HepG2 (cell line): ENCODE measurements around the gene TRPC3. TPM values are rescaled to one million over a fixed set of nuclear protein-coding genes. Genes with fewer than 3 reads are reported as not detected.
A peak's percentile ranks its signal among the peaks of the same experiment; 100 is the strongest.

Source experiments
- E2F5 ChIP-seq: sonication (generic); formaldehyde crosslinking; conservative IDR thresholded peaks from 2 replicates; pipeline ENCODE4 v1.4.0; 2020; ENCODE audit warnings: missing genetic modification reagents
- FOXM1 ChIP-seq: sonication (generic); formaldehyde crosslinking; IDR thresholded peaks from 2 replicates; pipeline ENCODE4 v1.5.0; 2020; ENCODE audit warnings: missing genetic modification reagents
- HMGXB4 ChIP-seq, 2 experiments: sonication (generic) in 1 of 2; formaldehyde crosslinking in 1 of 2; IDR thresholded peaks; 2 replicates each; pipeline versions ENCODE4 v1.4.0 to v1.6.1; 2018 to 2020; ENCODE audit warnings: missing genetic modification reagents in 2 of 2, borderline replicate concordance in 1 of 2, low read depth in 1 of 2, mild to moderate bottlenecking in 1 of 2, missing biosample characterization in 1 of 2
- HNF1B ChIP-seq: sonication (generic); formaldehyde crosslinking; IDR thresholded peaks from 2 replicates; pipeline ENCODE4 v1.5.1; 2020; ENCODE audit warnings: mild to moderate bottlenecking, moderate library complexity, missing genetic modification reagents
- KLF15 ChIP-seq: sonication (generic); formaldehyde crosslinking; IDR thresholded peaks from 2 replicates; pipeline ENCODE4 v1.8.1; 2023; ENCODE audit warnings: borderline replicate concordance, mild to moderate bottlenecking, inconsistent platforms, missing genetic modification reagents, mixed read lengths
- MNT ChIP-seq: fragments of 450-650 bp; IDR thresholded peaks from 2 replicates; pipeline ENCODE4 v1.6.1; 2016
- MTF1 ChIP-seq: sonication (generic); formaldehyde crosslinking; IDR thresholded peaks from 2 replicates; pipeline ENCODE4 v1.5.0; 2020; ENCODE audit warnings: missing genetic modification reagents
- NFYC ChIP-seq: IDR thresholded peaks from 2 replicates; pipeline ENCODE4 v1.6.1; 2016; ENCODE audit warnings: missing genetic modification reagents, missing compliant biosample characterization
- PREB ChIP-seq: sonication (generic); formaldehyde crosslinking; IDR thresholded peaks from 2 replicates; pipeline ENCODE4 v1.4.0; 2020; ENCODE audit warnings: missing genetic modification reagents
- SALL2 ChIP-seq: sonication (generic); formaldehyde crosslinking; IDR thresholded peaks from 2 replicates; pipeline ENCODE4 v1.8.1; 2023; ENCODE audit warnings: mild to moderate bottlenecking, missing genetic modification reagents, inconsistent platforms
- SMAD1 ChIP-seq: sonication (generic); formaldehyde crosslinking; IDR thresholded peaks from 2 replicates; pipeline ENCODE4 v1.4.0; 2020; ENCODE audit warnings: missing genetic modification reagents, low read depth, mild to moderate bottlenecking, borderline replicate concordance
- SP1 ChIP-seq, 2 experiments: fragments of 450-650 bp in 1 of 2; sonication (generic) in 1 of 2; formaldehyde crosslinking in 1 of 2; IDR thresholded peaks; 2 replicates each; pipeline versions ENCODE4 v1.4.0 to v1.6.1; 2016 to 2020; ENCODE audit warnings: missing genetic modification reagents in 1 of 2
- SSRP1 ChIP-seq: IDR thresholded peaks from 2 replicates; pipeline ENCODE4 v1.6.1; 2016; ENCODE audit warnings: control low read depth
- ZBTB21 ChIP-seq: sonication (generic); formaldehyde crosslinking; IDR thresholded peaks from 2 replicates; pipeline ENCODE4 v1.4.0; 2020; ENCODE audit warnings: missing genetic modification reagents
- ZFP82 ChIP-seq: sonication (generic); formaldehyde crosslinking; IDR thresholded peaks from 2 replicates; pipeline ENCODE4 v1.5.1; 2020; ENCODE audit warnings: mild to moderate bottlenecking, missing genetic modification reagents, borderline replicate concordance
- ZMYM4 ChIP-seq: sonication (generic); formaldehyde crosslinking; IDR thresholded peaks from 2 replicates; pipeline ENCODE4 v1.8.1; 2023; ENCODE audit warnings: mild to moderate bottlenecking, missing genetic modification reagents
- ZNF12 ChIP-seq: sonication (generic); formaldehyde crosslinking; IDR thresholded peaks from 2 replicates; pipeline ENCODE4 v1.5.0; 2020; ENCODE audit warnings: missing genetic modification reagents
- ZNF124 ChIP-seq: sonication (generic); formaldehyde crosslinking; IDR thresholded peaks from 2 replicates; pipeline ENCODE4 v1.4.0; 2020; ENCODE audit warnings: missing genetic modification reagents
- ZNF446 ChIP-seq: sonication (generic); formaldehyde crosslinking; IDR thresholded peaks from 2 replicates; pipeline ENCODE4 v1.5.0; 2020; ENCODE audit warnings: mild to moderate bottlenecking, missing genetic modification reagents
- ZNF670 ChIP-seq: sonication (generic); formaldehyde crosslinking; IDR thresholded peaks from 2 replicates; pipeline ENCODE4 v1.8.0; 2022; ENCODE audit warnings: mild to moderate bottlenecking, missing genetic modification reagents, borderline replicate concordance
- ZNF7 ChIP-seq: IDR thresholded peaks from 2 replicates; pipeline ENCODE4 v1.6.1; 2016; ENCODE audit warnings: missing biosample characterization, missing genetic modification reagents
- polyA plus RNA-seq, 8 experiments: library from polyadenylated mRNA; depleted of rRNA in 3 of 8; stranded (reverse) in 7 of 8; unstranded in 1 of 8; fragments of >200 nt; fragmentation: Illumina TruSeq in 4 of 8; extraction: Trizol in 4 of 8; gene quantifications; 2 replicates each; pipeline versions ENCODE4 v1.2.1 to v1.2.3, GENCODE V29; 2011 to 2016; ENCODE audit warnings: low read depth in 4 of 8, missing spikeins in 1 of 8, mixed read lengths in 1 of 8; ENCODE audit not compliant: insufficient read depth in 1 of 8
- total RNA-seq, 5 experiments: library from RNA; depleted of rRNA; stranded (reverse); fragments of >200 nt; fragmentation: Illumina TruSeq; extraction: Trizol; gene quantifications; 2 replicates each; pipeline ENCODE4 v1.2.3, GENCODE V29; 2016; ENCODE audit warnings: low read depth in 1 of 5

The TRPC3 gene
- total and polyA plus RNA-seq, 2 of the 13 experiments (the other 11 are each of a cell fraction or from before 2014, with no cell fraction given) = not detected

GRCh38 chr4:121869841-121870822 lies 81.7 kb downstream of the TRPC3 start, which contains the start of gene BBS7 (continued):
- TF ChIP-seq HNF1B (CRISPR knock-in tag) = peak; percentile 43; the same call in 1 of the 2 replicates
- TF ChIP-seq SP1 (IDR thresholded peaks at IDR 0.05) = no peak
- peak; percentile 55 for TF ChIP-seq SP1 (CRISPR knock-in tag; IDR thresholded peaks at IDR 0.05)
- peak; percentile 81; the same call in 1 of the 2 replicates for TF ChIP-seq ZMYM4 (CRISPR knock-in tag)
- TF ChIP-seq MTF1 (CRISPR knock-in tag) = no peak
- no peak for TF ChIP-seq PREB (CRISPR knock-in tag)
- no peak for TF ChIP-seq KLF15 (CRISPR knock-in tag)
- no peak for TF ChIP-seq ZNF670 (CRISPR knock-in tag)
- TF ChIP-seq FOXM1 (CRISPR knock-in tag) = no peak
- no peak for TF ChIP-seq MNT
- peak; percentile 65 for TF ChIP-seq NFYC (CRISPR knock-in tag)
- no peak for TF ChIP-seq ZNF12 (CRISPR knock-in tag)
- TF ChIP-seq ZNF124 (CRISPR knock-in tag) = no peak
- peak; percentile 42; the same call in 1 of the 2 replicates for TF ChIP-seq ZBTB21
- no peak for TF ChIP-seq SMAD1 (CRISPR knock-in tag)
- TF ChIP-seq SALL2 = no peak; the same call in 1 of the 2 replicates
- TF ChIP-seq ZNF7 (CRISPR knock-in tag) = no peak
- TF ChIP-seq SSRP1 (CRISPR knock-in tag) = no peak
- TF ChIP-seq E2F5 (CRISPR knock-in tag) = no peak
- peak in 1 of 2 experiments; percentile 77; a peak in 3 of 4 replicates for TF ChIP-seq HMGXB4 (CRISPR knock-in tag; IDR thresholded peaks at IDR 0.05; ENCODE audit: borderline replicate concordance in 1 of 2, low read depth in 1 of 2)
- TF ChIP-seq ZFP82 (CRISPR knock-in tag) = no peak
- no peak for TF ChIP-seq ZNF446
